GM23338 (cell line): ENCODE results near the gene HTR7.

Experiments used
- CREB1 ChIP-seq: fragments of 250-450 bp; sonication (Bioruptor Pico); IDR thresholded peaks from 2 replicates; pipeline ENCODE4 v1.5.0; 2020; ENCODE audit warnings: low read depth, mild to moderate bottlenecking, moderate library complexity
- ETS1 ChIP-seq: IDR thresholded peaks from 2 replicates; pipeline ENCODE4 v1.6.1; 2016; ENCODE audit warnings: antibody characterized with exemption
- EZH2 ChIP-seq: fragments of 200-600 bp; sonication (generic); IDR thresholded peaks from one replicate; pipeline ENCODE4 v1.8.0; 2017; ENCODE audit warnings: antibody characterized with exemption, mild to moderate bottlenecking, low read depth; ENCODE audit not compliant: unreplicated experiment
- POLR2AphosphoS5 ChIP-seq: IDR thresholded peaks from 2 replicates; pipeline ENCODE4 v1.6.1; 2016; ENCODE audit warnings: antibody characterized with exemption, low read depth
- STAT1 ChIP-seq: IDR thresholded peaks from one replicate; pipeline ENCODE4 v1.6.1; 2016; ENCODE audit warnings: antibody characterized with exemption; ENCODE audit not compliant: unreplicated experiment
- ZNF114 ChIP-seq: fragments of 250-450 bp; sonication (Bioruptor Pico); IDR thresholded peaks from 2 replicates; pipeline ENCODE4 v1.5.0; 2020; ENCODE audit warnings: mild to moderate bottlenecking, moderate library complexity
- ZNF331 ChIP-seq: fragments of 250-450 bp; sonication (Bioruptor Pico); IDR thresholded peaks from 2 replicates; pipeline ENCODE4 v1.5.0; 2020; ENCODE audit warnings: low read depth, mild to moderate bottlenecking, moderate library complexity
- TF ChIP-seq, protein P1 (sequence below), 2 experiments: fragments of 200-600 bp in 1 of 2; sonication (generic) in 1 of 2; conservative IDR thresholded peaks; 2 replicates each; pipeline versions ENCODE4 v1.5.1 to v1.6.1; 2016 to 2017; ENCODE audit warnings: antibody characterized with exemption in 2 of 2, low read depth in 2 of 2, mild to moderate bottlenecking in 2 of 2, moderate library complexity in 1 of 2
- TF ChIP-seq, protein P2 (sequence below): IDR thresholded peaks from one replicate; pipeline ENCODE4 v1.6.1; 2018; ENCODE audit warnings: antibody characterized with exemption; ENCODE audit not compliant: unreplicated experiment

GRCh38 chr10:90788968-90789367 lies 68.9 kb downstream of the HTR7 start:
- TF ChIP-seq, protein P1, sequence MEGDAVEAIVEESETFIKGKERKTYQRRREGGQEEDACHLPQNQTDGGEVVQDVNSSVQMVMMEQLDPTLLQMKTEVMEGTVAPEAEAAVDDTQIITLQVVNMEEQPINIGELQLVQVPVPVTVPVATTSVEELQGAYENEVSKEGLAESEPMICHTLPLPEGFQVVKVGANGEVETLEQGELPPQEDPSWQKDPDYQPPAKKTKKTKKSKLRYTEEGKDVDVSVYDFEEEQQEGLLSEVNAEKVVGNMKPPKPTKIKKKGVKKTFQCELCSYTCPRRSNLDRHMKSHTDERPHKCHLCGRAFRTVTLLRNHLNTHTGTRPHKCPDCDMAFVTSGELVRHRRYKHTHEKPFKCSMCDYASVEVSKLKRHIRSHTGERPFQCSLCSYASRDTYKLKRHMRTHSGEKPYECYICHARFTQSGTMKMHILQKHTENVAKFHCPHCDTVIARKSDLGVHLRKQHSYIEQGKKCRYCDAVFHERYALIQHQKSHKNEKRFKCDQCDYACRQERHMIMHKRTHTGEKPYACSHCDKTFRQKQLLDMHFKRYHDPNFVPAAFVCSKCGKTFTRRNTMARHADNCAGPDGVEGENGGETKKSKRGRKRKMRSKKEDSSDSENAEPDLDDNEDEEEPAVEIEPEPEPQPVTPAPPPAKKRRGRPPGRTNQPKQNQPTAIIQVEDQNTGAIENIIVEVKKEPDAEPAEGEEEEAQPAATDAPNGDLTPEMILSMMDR (conservative IDR thresholded peaks at IDR 0.05; ENCODE audit: low read depth in 2 of 2), result no peak
- no peak for TF ChIP-seq EZH2
- no peak for TF ChIP-seq POLR2AphosphoS5
- TF ChIP-seq, protein P2, sequence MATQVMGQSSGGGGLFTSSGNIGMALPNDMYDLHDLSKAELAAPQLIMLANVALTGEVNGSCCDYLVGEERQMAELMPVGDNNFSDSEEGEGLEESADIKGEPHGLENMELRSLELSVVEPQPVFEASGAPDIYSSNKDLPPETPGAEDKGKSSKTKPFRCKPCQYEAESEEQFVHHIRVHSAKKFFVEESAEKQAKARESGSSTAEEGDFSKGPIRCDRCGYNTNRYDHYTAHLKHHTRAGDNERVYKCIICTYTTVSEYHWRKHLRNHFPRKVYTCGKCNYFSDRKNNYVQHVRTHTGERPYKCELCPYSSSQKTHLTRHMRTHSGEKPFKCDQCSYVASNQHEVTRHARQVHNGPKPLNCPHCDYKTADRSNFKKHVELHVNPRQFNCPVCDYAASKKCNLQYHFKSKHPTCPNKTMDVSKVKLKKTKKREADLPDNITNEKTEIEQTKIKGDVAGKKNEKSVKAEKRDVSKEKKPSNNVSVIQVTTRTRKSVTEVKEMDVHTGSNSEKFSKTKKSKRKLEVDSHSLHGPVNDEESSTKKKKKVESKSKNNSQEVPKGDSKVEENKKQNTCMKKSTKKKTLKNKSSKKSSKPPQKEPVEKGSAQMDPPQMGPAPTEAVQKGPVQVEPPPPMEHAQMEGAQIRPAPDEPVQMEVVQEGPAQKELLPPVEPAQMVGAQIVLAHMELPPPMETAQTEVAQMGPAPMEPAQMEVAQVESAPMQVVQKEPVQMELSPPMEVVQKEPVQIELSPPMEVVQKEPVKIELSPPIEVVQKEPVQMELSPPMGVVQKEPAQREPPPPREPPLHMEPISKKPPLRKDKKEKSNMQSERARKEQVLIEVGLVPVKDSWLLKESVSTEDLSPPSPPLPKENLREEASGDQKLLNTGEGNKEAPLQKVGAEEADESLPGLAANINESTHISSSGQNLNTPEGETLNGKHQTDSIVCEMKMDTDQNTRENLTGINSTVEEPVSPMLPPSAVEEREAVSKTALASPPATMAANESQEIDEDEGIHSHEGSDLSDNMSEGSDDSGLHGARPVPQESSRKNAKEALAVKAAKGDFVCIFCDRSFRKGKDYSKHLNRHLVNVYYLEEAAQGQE, result no peak
- TF ChIP-seq STAT1, result no peak
- no peak for TF ChIP-seq ZNF331
- TF ChIP-seq ZNF114 (CRISPR knock-in tag), result no peak
- TF ChIP-seq CREB1, result no peak
- TF ChIP-seq ETS1, result no peak
